Activated CD4-positive, CD25-positive, alpha-beta regulatory T cell (primary cell): ENCODE results near the gene WFDC9.
"Not testable (repeated sequence)": the region's sequence is repeated elsewhere in the genome, so short reads cannot be mapped to it uniquely, and the experiment has no call there.

Experiments used
- DNase-seq, 4 experiments: peaks; one replicate each; lab custom pipeline; 2025; lab: John Stamatoyannopoulos, UW

The WFDC9 gene

GRCh38 chr20:45592574-45593189, 38.4 kb downstream of the WFDC9 start:
- no peak for DNase-seq

- no peak for DNase-seq
These were observed 41.4 kb downstream of the WFDC9 start for GRCh38 chr20:45589725-45590124.

GRCh38 chr20:45588800-45589199, 42.3 kb downstream of the WFDC9 start:
- no peak for DNase-seq

GRCh38 chr20:45585986-45586385, 45.1 kb downstream of the WFDC9 start:
- not testable (repeated sequence) for DNase-seq

- DNase-seq = not testable (repeated sequence)
These were observed 46.8 kb downstream of the WFDC9 start for GRCh38 chr20:45584294-45584693.

- DNase-seq = no peak
These were observed 47.6 kb downstream of the WFDC9 start for GRCh38 chr20:45583502-45583901.

- DNase-seq = no peak
These were observed 49.4 kb downstream of the WFDC9 start for GRCh38 chr20:45581702-45582101.

GRCh38 chr20:45579184-45579583, 51.9 kb downstream of the WFDC9 start, which contains the start of gene WFDC8:
Gene WFDC8, minus strand, starts transcription at chr20:45579284. Its CDS starts 37 bp downstream, at chr20:45579247.
- no peak for DNase-seq

- no peak for DNase-seq
These were observed 52.9 kb downstream of the WFDC9 start for GRCh38 chr20:45578231-45578630.

- no peak for DNase-seq
These were observed 54.1 kb downstream of the WFDC9 start for GRCh38 chr20:45576995-45577394.

- DNase-seq = no peak
These were observed 55.2 kb downstream of the WFDC9 start for GRCh38 chr20:45575931-45576330.

GRCh38 chr20:45569650-45570049, 61.4 kb downstream of the WFDC9 start:
- not testable (repeated sequence) for DNase-seq

- DNase-seq = no peak
These were observed 66.3 kb downstream of the WFDC9 start for GRCh38 chr20:45564760-45565276.
